ENCODE data around the gene SLC38A9.

The SLC38A9 gene

GRCh38 chr5:55580042-55580441, 132.1 kb downstream of the SLC38A9 start:
- DNase-seq: no peak

- no peak for DNase-seq
Observed at GRCh38 chr5:55578771-55579170, 133.4 kb downstream of the SLC38A9 start.

GRCh38 chr5:55577353-55578060, 134.6 kb downstream of the SLC38A9 start:
- no peak for DNase-seq

- no peak for DNase-seq
Observed at GRCh38 chr5:55576661-55577060, 135.5 kb downstream of the SLC38A9 start.

Data from right kidney (tissue), 1 donor.